Measurements from ENCODE around the gene VWA3A.
A peak's percentile ranks its signal among the peaks of the same experiment; 100 is the strongest.

The VWA3A gene

GRCh38 chr16:22063888-22064467, 28.4 kb upstream of the VWA3A start:
- no peak for DNase-seq (ENCODE audit: insufficient read length, low spot score)
- no peak for FAIRE-seq
- TF ChIP-seq PAX5 (IDR thresholded peaks at IDR 0.05; ENCODE audit: insufficient read depth, low read length, severe bottlenecking) (no peak), POLR2A (IDR thresholded peaks at IDR 0.05; ENCODE audit: low read depth, low read length) (no peak), SPI1 (IDR thresholded peaks at IDR 0.05; ENCODE audit: low read depth, low read length) (no peak), POLR2AphosphoS5 (IDR thresholded peaks at IDR 0.05; ENCODE audit: low read depth, low read length) (no peak), POU2F2 (IDR thresholded peaks at IDR 0.05; ENCODE audit: low read depth, low read length) (no peak), TAF1 (IDR thresholded peaks at IDR 0.05; ENCODE audit: low read depth, low read length) (no peak)

- no peak for FAIRE-seq
- TF ChIP-seq PAX5 (IDR thresholded peaks at IDR 0.05; ENCODE audit: insufficient read depth, low read length, severe bottlenecking), result no peak
- no peak for TF ChIP-seq SPI1 (IDR thresholded peaks at IDR 0.05; ENCODE audit: low read depth, low read length)
- TF ChIP-seq TAF1 (IDR thresholded peaks at IDR 0.05; ENCODE audit: low read depth, low read length), result no peak
- TF ChIP-seq POLR2AphosphoS5 (IDR thresholded peaks at IDR 0.05; ENCODE audit: low read depth, low read length), result no peak
- TF ChIP-seq POLR2A (IDR thresholded peaks at IDR 0.05; ENCODE audit: low read depth, low read length), result no peak
- TF ChIP-seq POU2F2 (IDR thresholded peaks at IDR 0.05; ENCODE audit: low read depth, low read length), result no peak
- no peak for DNase-seq (ENCODE audit: insufficient read length, low spot score)
Observed at GRCh38 chr16:22065252-22065651, 27.1 kb upstream of the VWA3A start.

DNA sequence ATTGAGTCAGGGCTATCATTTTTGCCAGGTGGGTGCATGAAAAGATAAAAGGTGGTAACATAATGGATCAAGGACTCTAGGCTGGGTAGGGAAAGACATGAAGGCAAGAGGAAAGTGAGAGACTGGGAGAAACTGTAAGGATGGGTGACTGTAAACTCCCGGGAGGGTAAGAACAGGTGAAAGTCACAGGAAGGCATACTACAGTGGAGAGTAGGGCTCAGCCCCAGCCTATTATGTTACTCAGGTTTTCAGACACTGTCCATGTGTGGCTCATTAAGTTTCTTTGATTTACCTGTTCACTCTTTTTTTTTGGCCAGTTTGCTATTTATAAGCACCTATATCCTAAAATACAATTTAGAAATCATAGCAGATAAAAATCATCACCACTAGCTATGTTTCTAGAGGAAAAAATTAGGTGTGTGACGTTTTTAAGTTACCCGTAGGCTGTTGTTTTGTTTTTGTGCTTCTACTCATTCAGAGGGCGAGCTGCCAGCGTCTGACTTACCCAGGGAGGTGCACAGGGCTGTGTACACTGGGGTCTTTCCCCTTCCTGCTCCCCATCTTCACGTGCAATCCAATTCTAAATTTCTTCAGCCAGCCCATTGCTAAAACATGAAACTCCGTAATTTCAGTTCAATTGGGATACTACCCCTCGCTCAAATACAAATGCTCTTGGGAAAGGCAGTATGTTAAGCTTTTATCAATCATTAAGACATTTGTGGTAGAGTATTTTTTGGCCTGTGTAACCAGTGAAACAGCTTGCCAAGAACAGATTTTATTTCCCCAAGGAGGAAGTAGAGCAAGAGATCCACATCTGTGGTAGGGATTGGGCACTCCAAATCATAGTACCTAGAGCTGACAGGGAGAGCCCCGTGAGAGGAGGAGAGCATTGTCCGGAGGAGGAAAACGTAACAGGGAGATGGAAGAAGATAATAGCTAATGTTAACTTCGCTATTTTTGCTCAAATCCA, 21.7 kb upstream of the VWA3A start:
- DNase-seq (ENCODE audit: insufficient read length, low spot score), result no peak
- TF ChIP-seq TAF1 (IDR thresholded peaks at IDR 0.05; ENCODE audit: low read depth, low read length) (no peak), POU2F2 (IDR thresholded peaks at IDR 0.05; ENCODE audit: low read depth, low read length) (no peak), POLR2A (IDR thresholded peaks at IDR 0.05; ENCODE audit: low read depth, low read length) (no peak), PAX5 (IDR thresholded peaks at IDR 0.05; ENCODE audit: insufficient read depth, low read length, severe bottlenecking) (no peak), SPI1 (IDR thresholded peaks at IDR 0.05; ENCODE audit: low read depth, low read length) (no peak), POLR2AphosphoS5 (IDR thresholded peaks at IDR 0.05; ENCODE audit: low read depth, low read length) (no peak)
- no peak for FAIRE-seq

DNA sequence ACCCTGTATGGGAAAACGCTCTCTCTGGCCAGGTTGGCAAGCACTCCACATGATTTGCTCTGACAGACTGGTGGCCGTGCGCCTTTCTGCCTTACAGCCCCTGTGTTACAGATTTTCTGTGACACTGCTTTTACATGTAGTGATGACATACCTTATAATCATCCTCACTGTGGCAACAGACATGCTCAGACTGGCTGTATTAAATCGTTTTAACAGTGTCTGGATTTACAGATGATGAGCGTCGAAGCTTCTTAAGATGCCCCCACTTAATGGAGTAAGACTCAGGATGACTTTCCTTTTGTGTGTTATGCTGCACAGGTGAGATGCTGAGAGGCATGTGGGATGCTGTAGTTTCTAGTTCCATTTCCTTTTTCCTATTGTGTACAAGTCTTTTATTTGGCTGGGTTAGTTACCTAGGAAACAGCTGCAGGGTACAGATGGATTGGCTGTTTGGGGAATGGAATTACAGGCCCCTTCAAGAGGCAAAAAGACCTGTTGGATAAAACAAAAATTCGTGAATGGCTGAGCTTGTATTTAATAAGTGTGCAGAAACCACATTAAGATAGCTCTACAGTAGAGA, 20.9 kb upstream of the VWA3A start:
- no peak for FAIRE-seq
- TF ChIP-seq POLR2A (IDR thresholded peaks at IDR 0.05; ENCODE audit: low read depth, low read length) (no peak), POLR2AphosphoS5 (IDR thresholded peaks at IDR 0.05; ENCODE audit: low read depth, low read length) (no peak), PAX5 (IDR thresholded peaks at IDR 0.05; ENCODE audit: insufficient read depth, low read length, severe bottlenecking) (no peak), SPI1 (IDR thresholded peaks at IDR 0.05; ENCODE audit: low read depth, low read length) (no peak), POU2F2 (IDR thresholded peaks at IDR 0.05; ENCODE audit: low read depth, low read length) (no peak)
- no peak for DNase-seq (ENCODE audit: insufficient read length, low spot score)

DNA sequence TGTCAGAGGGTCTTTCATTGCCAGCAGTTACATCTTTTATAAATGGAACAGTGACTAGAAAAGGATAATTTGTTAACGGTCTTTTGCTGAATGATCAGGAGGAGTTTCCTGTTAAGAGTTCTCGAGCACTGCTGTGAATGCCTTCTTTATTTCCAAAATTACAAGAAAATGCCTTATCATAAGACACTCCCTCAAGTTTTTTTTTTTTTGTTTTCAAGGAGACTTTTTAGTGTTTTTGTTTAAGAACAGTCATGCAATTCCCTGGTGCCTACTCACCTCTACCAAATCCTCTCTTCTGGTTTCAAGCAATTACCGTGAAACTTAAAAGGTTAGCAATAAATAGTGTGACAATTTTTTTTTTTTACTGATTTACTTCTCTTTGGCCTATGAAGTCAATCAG, 19.0 kb upstream of the VWA3A start:
- DNase-seq (ENCODE audit: insufficient read length, low spot score) (no peak), FAIRE-seq (no peak)
- TF ChIP-seq PAX5 (IDR thresholded peaks at IDR 0.05; ENCODE audit: insufficient read depth, low read length, severe bottlenecking) (no peak), TAF1 (IDR thresholded peaks at IDR 0.05; ENCODE audit: low read depth, low read length) (no peak), SPI1 (IDR thresholded peaks at IDR 0.05; ENCODE audit: low read depth, low read length) (no peak), POLR2AphosphoS5 (IDR thresholded peaks at IDR 0.05; ENCODE audit: low read depth, low read length) (no peak), POLR2A (IDR thresholded peaks at IDR 0.05; ENCODE audit: low read depth, low read length) (no peak), POU2F2 (IDR thresholded peaks at IDR 0.05; ENCODE audit: low read depth, low read length) (no peak)

- TF ChIP-seq TAF1 (IDR thresholded peaks at IDR 0.05; ENCODE audit: low read depth, low read length) (no peak), PAX5 (IDR thresholded peaks at IDR 0.05; ENCODE audit: insufficient read depth, low read length, severe bottlenecking) (no peak)
- no peak for FAIRE-seq
- DNase-seq (ENCODE audit: insufficient read length, low spot score), result no peak
Observed at GRCh38 chr16:22075043-22075757, 17.1 kb upstream of the VWA3A start.

GRCh38 chr16:22075776-22076175, 16.6 kb upstream of the VWA3A start:
- no peak for TF ChIP-seq POLR2A (IDR thresholded peaks at IDR 0.05; ENCODE audit: low read depth, low read length)
- no peak for TF ChIP-seq POU2F2 (IDR thresholded peaks at IDR 0.05; ENCODE audit: low read depth, low read length)
- no peak for TF ChIP-seq POLR2AphosphoS5 (IDR thresholded peaks at IDR 0.05; ENCODE audit: low read depth, low read length)
- no peak for TF ChIP-seq SPI1 (IDR thresholded peaks at IDR 0.05; ENCODE audit: low read depth, low read length)
- TF ChIP-seq PAX5 (IDR thresholded peaks at IDR 0.05; ENCODE audit: insufficient read depth, low read length, severe bottlenecking), result no peak
- no peak for TF ChIP-seq TAF1 (IDR thresholded peaks at IDR 0.05; ENCODE audit: low read depth, low read length)
- no peak for FAIRE-seq
- no peak for DNase-seq (ENCODE audit: insufficient read length, low spot score)

DNA sequence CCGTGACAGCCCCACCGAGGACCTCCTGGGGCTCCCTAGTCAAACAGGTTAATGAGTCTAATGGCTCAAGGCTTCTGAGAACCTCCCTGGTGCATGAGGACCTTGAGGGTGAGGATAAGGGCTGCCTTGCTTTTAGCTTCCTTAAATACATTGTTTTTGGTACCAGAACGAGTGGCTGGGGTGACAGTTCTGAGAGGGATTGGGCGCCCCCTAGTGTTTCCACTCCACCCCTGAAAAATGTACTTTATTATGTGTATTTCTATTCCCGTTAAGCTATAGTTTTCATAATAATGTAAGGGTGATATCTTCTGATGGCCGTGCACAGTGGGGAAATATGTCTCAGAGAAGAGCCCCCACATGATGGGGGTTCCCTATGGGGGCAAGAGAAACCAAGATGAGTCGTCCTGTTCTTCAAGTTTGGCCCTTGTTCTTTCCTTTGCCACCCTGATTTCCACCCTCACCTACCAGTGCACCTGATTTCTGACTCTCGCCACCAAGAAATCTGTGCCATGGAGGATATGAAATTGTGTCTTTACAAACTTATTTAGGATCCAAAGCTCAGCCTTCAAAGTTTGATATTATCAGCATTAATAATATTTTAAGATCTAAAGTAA, 14.5 kb upstream of the VWA3A start:
- FAIRE-seq, result peak; percentile 75
- TF ChIP-seq TAF1 (IDR thresholded peaks at IDR 0.05; ENCODE audit: low read depth, low read length) (no peak), POLR2AphosphoS5 (IDR thresholded peaks at IDR 0.05; ENCODE audit: low read depth, low read length) (no peak), POU2F2 (IDR thresholded peaks at IDR 0.05; ENCODE audit: low read depth, low read length) (0 out of 2 replicates have a peak, but pooled peaks have one; percentile 22)
- peak; percentile 24 for DNase-seq (ENCODE audit: insufficient read length, low spot score)

GRCh38 chr16:22078656-22079055, 13.7 kb upstream of the VWA3A start:
- no peak for FAIRE-seq
- no peak for TF ChIP-seq POLR2AphosphoS5 (IDR thresholded peaks at IDR 0.05; ENCODE audit: low read depth, low read length)
- no peak for TF ChIP-seq SPI1 (IDR thresholded peaks at IDR 0.05; ENCODE audit: low read depth, low read length)
- no peak for TF ChIP-seq PAX5 (IDR thresholded peaks at IDR 0.05; ENCODE audit: insufficient read depth, low read length, severe bottlenecking)
- no peak for TF ChIP-seq POLR2A (IDR thresholded peaks at IDR 0.05; ENCODE audit: low read depth, low read length)
- DNase-seq (ENCODE audit: insufficient read length, low spot score), result no peak
